NCI-H2196 treated with DMSO at 0.1 percent for 48 hours (cell line): ENCODE measurements around the gene TFRC.
"Not testable (repeated sequence)": the region's sequence is repeated elsewhere in the genome, so short reads cannot be mapped to it uniquely, and the experiment has no call there.

Experiments used
- DNase-seq: peaks from one replicate; lab custom pipeline; 2025; ENCODE audit not compliant: unreplicated experiment; lab: John Stamatoyannopoulos, UW

The TFRC gene

GRCh38 chr3:196049653-196050052 lies 32.2 kb downstream of the TFRC start:
- no peak for DNase-seq

- no peak for DNase-seq
Measured at GRCh38 chr3:196048922-196049598, 32.8 kb downstream of the TFRC start.

DNA sequence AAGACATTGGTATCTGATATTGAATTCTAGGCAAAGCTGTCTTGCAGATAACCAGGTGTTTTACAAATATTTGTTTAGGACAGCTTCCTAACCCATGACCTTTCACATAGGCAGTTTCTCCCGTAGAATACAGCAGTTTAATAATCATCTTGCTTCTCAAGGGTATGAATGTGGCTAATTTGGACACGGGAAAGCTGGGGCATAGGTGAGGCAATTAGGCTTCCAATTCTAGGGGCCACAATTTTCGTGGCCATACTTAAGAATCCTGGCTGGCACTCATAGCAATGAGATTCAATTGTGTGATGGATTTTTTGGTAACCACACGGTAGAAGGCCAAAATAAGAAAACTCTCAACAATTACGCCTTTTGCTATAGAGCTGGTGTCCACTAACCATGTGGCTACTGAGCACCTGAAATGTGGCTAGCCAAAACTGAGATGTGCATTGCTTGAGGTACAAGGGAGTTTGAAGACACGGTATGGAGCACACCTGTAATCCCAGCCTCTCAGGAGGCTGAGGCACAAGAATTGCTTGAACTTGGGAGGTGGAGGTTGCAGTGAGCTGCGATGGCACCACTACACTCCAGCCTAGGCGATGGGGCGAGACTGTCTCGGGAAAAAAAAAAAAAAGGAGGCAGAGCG lies 34.4 kb downstream of the TFRC start:
- DNase-seq: no peak

DNA sequence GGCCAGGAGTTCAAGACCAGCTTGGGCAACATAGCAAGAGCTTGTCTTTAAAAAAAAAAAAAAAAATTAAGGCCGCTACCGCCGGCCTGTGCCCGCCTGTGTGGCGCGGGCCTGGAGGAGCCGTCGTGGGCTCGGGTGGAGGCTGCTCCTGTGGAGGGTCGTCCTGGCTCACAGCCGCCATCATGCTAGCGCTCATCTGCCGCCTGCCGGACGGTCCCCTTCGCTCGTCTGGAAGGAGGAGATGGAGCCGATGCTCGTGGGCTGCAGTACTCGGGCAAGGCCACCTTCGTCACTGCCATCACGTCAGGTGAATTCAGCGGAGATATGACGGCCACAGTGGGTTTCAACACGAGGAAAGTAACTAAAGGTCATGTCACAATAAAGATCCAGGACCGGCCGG lies 37.4 kb downstream of the TFRC start:
- DNase-seq: no peak

DNA sequence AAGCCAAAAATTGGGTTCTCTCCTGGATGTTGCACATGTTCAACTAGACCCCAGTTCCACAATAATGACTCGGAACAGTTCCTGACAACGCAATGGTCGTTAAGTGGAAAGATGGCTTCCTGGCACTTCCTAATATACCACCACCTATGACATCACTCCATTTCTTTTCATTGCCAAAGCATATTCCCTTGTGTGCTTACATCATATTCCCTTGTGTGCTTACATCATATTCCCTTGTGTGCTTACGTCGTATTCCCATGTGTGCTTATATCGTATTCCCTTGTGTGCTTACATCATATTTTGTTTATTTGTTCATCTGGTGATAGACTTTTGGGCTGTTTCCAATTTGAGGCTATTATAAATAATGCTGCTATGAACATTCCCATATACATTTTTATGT lies 39.2 kb downstream of the TFRC start:
- DNase-seq: no peak

GRCh38 chr3:196039359-196039758 lies 42.5 kb downstream of the TFRC start:
- no peak for DNase-seq

DNA sequence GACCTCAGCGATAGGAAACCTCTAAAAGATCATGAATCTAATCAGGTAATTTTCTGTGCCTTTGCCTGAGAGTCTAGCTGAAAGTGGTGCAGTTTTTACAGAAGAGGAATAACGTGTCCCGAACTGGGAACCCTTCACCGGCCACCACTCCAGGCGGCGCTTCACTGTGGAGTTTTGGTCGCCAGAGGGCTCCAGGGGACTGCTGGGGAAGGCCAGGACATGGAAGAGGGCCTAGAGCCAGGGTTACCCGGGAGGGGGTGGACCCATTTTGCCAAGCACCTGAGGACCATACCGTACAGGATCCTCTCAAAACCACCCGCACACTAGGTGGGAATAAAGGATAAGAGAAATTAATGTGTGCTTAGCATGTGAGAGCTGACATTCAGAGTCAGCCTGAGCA lies 55.8 kb downstream of the TFRC start:
- not testable (repeated sequence) for DNase-seq

DNA sequence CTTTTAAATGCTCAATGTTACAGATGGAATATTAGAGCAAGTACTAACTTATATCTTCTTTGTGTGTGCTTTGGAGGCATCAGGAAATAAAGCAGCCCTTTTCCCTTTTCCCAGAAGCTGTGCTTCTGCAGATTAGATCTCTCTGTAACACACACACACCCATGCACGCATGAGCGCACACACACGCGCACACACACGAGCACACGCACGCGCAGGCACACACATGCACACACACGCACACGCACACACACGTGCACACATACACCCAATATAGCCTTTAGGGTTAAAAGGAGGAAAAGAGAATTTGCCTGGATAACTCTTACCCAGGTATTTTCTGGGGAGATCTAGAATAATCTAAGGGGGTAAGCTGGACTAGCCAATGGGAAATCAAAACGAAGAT lies 56.9 kb downstream of the TFRC start:
- no peak for DNase-seq

GRCh38 chr3:196023947-196024346 lies 57.9 kb downstream of the TFRC start:
- DNase-seq: no peak

DNA sequence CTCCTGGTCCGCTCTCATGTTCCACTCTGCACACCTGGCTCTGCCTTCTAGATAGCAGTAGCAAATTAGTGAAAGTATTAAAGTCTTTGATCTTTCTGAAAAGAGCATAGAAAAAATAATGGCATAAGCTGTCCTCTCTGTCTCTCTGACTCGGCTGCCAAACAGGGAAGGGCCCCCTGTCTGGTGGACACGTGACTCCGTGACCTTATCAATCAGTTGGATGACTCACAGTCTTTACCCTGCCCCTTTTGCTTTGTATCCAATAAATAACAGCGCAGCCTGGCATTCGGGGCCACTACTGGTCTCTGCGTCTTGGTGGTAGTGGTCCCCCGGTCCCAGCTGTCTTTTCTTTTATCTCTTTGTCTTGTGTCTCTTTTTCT lies 59.4 kb downstream of the TFRC start:
- DNase-seq: not testable (repeated sequence)

GRCh38 chr3:196020373-196020772 lies 61.5 kb downstream of the TFRC start:
- DNase-seq: no peak

GRCh38 chr3:196019576-196019975 lies 62.3 kb downstream of the TFRC start:
- DNase-seq: not testable (repeated sequence)

GRCh38 chr3:196018159-196018558 lies 63.7 kb downstream of the TFRC start:
- DNase-seq: not testable (repeated sequence)

DNA sequence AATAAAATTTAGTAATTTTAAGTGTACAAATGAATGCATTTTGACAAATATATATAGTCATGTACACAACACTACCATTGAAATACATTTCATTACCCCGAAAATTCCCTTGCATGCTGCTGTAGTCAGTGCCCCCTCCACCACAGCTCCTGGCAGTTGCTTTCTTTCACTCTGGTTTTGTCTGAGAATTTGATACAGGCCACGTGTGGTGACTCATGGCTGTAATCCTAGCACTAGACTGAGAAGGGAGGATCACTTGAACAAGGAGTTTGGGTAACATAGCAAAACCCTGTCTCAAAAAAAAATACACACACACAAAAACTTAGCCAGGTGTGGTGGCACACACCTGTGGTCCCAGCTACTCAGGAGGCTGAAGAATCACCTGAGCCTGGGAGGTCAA lies 65.4 kb downstream of the TFRC start:
- no peak for DNase-seq

GRCh38 chr3:196016059-196016458 lies 65.8 kb downstream of the TFRC start:
- no peak for DNase-seq

DNA sequence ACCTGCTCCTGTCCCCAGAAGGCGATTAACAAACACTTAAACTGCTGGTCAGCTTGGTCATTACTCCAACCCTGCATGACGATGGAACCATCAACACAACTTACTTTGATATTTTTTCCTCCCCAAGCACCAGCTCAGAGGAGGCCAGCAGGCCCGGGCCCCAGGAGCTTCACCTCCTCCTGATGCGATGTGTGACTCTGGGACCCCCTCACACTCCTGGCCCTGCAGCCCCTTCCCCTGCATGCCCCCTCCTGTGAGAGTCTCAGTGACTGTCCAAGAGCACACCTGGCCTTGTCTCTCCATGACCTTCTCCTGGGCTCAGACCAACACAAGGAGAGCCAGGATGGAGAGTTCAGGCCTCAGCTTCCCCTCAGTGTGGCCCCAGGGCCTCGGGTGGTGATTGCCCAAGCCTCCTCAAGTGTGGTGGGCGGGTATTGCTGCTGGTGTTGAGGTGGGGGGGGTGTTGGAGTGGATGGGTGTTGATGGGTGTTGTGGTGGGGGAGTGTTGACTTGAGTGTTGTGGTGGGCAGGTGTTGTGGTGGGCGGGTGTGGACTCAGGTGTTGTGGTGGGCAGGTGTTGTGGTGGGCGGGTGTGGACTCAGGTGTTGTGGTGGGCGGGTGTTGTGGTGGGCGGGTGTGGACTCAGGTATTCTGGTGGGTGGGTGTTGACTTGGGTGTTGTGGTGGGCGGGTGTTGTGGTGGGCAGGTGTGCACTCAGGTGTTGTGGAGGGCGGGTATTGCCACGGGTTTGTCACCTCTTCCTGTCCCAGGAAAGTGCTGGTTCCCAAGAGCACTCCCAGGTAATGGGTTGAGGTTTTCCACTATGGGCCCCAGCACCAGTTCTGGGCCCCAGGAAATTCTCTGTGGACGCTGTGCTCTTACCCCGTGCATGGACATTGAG lies 68.1 kb downstream of the TFRC start:
- no peak for DNase-seq

DNA sequence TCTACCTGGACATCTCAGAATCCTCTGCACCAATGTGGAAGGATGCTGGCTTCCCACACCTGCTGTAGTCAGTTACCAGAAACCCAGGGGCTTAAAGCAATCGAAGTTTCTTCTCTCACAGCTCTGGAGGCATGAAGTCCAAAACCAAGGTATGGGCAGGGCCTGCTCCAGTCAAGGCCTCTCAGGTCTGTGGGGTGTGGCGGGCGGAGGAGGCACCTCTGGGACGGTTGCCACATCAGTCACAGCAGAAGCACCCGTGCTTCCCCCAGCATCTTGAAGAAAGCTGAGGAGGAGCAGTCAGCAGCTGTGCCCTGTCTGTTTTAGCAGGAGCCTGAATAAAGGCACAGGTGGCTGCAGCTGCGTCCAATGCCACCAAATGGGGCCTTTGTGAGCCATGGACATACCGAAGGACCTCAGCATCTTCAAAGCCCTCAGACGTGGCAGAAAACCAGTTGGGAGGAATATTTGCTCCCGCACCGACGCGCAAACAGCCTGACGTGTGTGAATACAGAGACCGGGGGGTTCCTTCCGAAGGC lies 68.9 kb downstream of the TFRC start:
- no peak for DNase-seq

- DNase-seq: no peak
Measured at GRCh38 chr3:196012481-196012880, 69.4 kb downstream of the TFRC start.

DNA sequence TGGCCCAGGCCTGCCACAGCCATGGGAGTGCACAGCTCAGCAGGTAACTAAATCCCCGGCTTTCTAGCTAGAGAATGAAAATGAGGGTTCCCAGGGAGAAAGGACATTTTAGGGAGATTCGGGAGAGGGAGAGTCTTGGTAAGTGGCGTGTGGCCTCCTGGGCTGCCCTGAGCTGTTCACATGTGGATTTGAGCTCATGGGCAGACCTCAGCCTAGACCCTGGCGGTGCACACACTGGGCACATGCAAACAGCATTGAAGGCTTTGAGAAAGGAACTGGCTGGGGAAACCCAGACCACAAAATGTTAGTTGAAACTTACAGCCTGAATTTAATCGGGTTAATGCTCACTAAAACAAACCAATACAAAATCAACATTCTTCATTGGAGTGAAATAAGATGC lies 72.4 kb downstream of the TFRC start:
- no peak for DNase-seq

DNA sequence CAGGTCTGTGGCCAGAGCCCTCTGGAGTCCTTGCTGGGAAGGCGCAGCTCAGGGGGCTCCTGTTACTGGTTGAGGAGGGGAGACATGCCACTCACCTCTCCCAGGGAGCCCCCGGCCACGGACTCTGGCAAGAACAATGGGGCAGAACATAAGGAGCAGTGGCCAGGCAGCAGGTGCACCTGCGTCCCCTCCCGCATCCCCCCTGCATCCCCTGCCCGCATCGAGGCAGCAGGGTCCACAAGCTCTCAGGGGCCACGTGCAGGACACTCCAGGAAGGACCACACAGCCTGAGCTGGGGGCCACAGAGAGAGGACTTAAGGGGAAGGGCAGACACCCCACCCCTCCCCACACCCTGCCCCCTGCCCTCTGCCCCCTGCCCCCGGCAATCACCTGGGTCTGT lies 73.0 kb downstream of the TFRC start:
- no peak for DNase-seq

DNA sequence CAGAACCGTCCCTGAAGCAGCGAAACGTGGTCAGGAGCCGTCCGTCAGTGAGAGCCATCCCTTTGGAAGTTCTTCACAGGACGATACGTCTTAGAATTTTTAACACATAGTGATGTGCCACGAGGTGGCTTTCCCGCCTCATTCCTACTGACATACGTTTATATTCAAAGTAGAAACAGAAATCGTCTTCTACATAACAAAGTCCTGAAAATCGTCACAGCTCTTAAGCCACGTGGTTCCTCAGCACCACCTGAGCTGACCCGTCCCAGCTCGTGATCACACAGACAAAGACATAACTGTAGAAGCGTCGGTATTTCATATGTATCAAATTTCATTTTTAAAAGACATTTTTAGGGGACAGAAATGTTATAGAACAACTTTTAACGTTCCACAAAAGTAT lies 73.5 kb downstream of the TFRC start:
- DNase-seq: no peak
